CMK (cell line): ENCODE measurements around the gene TXNRD1.
"Not testable (repeated sequence)": the region's sequence is repeated elsewhere in the genome, so short reads cannot be mapped to it uniquely, and the experiment has no call there.

ENCODE experiments used
- DNase-seq: peaks from one replicate; pipeline ENCODE4 v3.0.0-alpha.2; 2010; ENCODE audit warnings: low read depth

TXNRD1 gene

DNA sequence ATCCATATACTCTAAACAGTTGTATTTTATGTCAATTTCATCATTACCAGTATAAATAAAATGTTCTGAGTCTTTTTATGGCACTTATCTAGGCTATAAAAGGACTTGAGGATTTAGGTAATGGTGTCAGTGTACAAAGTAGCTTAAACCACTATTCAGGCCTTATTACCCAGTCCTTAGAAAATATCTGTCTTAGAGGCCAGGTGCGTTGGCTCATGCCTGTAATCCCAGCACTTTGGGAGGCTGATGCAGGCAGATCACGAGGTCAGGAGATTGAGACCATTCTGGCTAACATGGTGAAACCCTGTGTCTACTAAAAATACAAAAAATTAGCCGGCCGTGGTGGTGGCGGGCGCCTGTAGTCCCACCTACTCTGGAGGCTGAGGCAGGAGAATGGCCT, 112.7 kb downstream of the TXNRD1 start:
- not testable (repeated sequence) for DNase-seq

DNA sequence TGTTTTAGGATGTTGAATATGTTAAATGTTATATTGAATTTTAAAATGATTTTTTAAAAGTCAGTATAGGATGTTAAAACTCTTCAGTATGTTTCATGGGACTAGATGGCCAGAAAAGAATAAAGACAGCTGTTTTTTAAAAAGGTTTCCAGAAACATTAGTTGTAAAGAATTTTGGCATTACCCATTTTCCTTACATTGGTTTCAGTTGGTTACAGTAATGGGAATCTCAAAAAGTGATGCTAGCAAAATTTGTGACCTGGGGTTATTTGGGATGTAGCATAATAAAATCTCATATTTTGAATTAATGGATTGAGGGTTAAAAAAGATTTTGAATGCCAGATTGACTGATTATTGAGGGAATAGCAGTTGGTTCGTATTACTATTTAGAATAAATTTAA, 113.2 kb downstream of the TXNRD1 start:
- no peak for DNase-seq

DNA sequence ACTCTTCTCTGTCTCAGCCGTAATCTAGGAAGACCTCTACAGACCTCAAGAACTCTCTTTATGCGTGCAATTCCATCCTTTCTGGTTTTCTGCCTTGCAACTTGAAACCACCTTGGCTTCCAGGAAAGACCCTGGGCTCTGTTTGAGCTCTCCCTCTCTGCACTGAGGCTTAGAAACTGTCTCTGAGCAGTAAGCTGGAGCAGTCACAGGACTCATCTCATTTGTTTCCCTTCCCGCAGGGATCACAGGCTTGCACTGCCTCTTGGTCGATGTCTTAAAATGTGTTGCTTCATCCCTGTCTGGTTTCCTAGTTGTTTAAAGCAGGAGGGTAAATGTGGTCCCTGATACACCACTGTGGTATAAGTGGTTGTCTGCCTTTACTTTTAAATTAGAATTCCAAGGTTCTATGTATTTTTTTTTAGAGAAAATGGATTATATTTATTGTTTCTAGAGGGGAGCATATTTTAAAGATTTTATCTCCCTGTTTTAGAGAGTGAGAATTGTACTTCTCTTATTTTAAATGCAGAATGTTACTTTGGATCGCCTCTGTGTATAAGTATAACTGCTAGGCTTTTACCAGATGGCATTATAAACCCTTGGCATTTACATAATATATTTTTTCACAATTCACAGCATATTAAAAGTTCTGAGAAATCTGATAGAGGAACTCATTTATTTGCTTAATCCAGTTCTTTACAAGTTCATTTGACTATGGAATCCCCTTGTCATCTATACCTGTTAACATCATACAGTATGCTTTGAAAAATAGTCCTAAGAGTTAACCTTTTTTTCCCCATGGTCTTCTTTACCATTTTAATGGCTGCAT, 114.3 kb downstream of the TXNRD1 start:
- no peak for DNase-seq

DNA sequence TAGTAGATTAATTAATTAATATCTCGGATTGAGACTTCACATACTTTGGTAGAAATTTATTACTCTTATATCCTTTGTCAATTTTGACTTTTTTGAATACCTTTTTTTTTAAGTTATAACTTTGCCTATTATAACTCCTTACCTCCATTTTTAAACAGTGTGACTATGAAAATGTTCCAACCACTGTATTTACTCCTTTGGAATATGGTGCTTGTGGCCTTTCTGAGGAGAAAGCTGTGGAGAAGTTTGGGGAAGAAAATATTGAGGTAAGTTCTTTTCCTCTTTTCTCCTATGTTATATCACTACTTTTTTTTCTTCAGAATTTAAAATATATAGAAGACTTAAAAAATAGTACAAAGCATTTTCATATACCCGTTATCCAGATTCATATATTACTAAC, 115.8 kb downstream of the TXNRD1 start:
- no peak for DNase-seq

DNA sequence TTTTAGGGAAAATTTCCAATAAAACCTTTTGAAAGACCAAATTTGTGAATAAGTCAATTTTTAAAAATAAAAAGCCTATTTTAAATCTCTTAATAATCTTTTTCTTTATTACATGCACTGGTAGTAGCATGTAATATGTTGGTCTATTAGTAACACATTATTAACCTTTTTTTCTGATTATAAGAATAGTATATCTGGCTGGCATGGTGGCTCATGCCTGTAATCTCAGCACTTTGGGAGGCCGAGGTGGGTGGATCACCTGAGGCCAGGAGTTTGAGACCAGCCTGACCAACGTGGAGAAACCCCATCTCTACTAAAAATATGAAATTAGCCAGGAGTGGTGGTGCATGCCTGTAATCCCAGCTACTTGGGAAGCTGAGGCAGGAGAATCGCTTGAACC, 116.7 kb downstream of the TXNRD1 start:
- DNase-seq = not testable (repeated sequence)

DNA sequence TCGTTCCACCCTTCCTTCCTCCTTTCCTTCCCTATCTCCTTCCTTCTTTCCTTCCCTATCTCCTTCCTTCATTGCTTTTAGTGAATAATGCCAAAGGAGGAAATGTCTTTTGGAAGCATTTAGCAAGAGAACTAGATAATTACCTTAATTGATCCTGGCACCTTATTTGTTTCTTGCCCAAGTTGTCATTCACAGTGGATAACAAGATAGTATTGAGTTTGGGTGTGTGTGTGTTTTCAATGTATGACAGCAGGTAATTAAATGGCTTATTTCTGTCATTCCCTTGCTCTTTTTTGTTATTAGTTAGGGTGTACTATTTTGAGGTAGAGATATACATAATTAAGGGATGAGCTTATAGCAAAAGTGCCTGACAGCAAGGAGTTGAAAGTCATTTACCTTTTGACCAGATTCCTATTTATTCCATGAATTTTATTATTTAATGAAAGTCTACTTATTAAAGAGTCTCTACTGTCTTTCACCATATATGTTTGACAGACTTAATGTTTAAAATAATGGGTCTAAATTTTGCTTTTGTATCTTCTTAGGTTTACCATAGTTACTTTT, 118.2 kb downstream of the TXNRD1 start:
- DNase-seq = no peak

DNA sequence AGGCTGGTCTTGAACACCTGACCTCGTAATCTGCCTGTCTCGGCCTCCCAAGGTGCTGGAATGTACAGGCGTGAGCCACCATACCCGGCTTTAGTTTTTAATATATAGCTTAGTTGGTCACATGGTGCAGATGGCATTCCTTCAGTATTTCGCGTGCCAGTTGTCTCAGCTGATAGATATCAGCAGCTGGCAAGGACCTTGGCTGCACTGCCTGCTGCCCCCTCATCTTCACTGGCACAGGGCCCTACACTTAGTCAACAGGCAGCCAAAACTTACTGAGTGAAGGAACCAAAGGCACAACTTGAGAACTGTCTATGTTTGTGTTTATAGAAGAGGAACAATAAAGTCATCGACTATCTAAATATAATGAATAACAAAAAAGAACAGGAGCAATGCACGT, 119.0 kb downstream of the TXNRD1 start:
- no peak for DNase-seq

DNA sequence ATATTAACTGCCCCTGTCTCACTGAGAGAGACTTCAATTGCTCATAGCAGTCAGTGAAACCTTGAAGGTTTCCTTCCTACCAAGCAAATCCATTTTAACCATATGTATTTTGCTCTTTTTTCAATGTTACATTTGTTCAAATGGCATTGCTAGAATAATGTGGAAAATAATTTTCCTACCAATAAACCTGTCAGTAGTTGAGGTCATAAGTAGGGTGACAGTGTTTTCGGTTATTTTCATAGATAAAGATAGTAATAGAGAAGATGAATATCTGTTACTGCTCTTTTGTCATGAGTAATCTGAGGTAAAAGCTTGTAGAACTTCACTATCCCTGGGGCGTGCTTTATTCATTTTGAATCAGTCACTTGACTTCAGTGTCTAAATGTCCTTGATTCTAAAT, 120.5 kb downstream of the TXNRD1 start:
- no peak for DNase-seq

DNA sequence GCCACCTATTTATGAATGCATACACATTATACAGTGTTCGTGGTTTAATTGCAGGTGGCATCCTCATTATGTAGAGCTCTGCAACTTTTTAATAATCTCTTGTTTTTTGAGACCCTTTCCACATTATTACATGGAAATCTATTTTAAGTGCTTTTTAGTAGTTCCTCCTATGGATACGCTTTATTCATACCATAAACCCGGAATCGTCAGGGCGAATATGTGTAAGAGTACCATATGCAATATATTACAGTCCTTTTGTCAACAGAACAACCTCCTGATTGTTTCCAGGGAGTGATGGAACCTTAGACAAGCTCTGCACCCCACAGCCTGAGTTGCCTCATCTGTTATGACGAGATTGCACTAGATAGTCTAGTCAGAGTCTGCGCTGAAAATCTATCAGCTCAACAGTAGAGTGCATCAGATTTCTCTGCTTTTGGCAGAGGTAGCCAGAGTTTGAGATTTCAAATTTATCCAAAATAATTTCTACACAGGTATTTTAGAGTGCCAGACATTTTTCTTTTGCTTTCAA, 121.5 kb downstream of the TXNRD1 start:
- no peak for DNase-seq

DNA sequence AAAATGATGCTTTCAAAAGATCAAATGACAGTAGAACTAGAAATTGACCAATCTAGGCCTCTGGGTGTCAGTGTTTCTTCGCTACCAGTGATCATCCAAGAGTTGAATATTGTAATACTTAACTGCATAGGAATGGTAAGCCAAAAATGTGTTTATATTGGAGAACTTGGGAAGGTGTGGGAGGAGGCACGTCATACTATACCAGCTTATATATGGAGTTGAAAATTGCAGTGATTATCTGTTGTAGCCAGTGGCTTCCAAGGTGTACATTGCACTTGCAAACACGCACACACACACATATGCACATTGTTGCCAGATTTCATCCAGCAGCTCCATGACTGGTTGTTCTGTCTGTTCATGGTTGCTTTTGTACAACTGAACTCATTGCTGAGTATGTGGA, 124.1 kb downstream of the TXNRD1 start:
- no peak for DNase-seq

DNA sequence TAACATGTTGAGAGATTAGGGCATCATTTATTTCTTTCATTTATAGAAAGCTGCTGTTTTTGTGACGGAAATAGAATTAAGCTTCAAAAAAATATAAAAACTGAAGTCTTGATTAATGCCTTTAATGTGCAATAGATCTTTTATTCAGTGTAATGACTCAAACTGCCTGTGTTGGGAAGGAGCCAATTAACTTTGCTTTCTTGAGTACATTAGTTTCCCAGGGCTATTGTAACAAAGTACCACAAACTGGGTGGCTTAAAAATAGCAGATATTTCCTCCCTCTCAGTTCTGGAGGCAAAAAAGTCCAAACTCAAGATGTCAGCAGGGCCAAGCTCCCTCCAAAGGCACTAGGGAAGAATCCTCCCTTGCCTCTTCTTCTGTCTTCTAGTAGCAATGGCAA, 124.6 kb downstream of the TXNRD1 start:
- no peak for DNase-seq

DNA sequence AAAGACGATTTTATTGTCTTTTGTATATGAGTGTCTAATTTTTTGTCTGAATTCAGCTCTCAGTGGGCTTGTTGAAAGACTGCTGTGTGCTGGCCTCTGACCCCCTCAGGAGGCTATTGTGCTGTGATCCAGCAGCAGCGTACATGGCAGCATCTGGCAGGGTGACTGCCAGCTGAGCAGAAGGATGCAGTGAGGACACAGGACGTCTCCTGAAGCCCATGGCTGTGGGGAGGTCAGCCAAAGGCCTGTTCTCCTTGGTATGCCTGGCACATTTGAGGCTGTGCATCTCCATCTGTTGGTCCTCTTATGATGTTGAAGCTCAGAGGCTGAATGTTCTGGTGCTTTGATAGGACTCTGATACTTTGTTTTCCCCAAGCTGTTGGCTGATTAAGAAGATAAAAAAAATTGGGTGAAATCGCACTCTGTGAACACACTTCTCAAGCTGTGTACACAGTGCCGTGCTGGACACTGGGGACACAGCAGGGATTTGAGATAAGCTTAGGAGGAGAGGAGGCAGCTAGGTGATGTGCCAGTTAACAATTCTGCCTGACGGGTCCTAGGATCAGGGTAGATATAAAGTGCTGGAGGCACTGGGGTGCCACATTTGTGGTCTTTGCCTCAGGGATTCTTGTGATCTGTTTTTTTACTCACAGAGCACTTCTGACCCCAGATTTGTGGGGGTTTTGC, 125.5 kb downstream of the TXNRD1 start:
- no peak for DNase-seq

DNA sequence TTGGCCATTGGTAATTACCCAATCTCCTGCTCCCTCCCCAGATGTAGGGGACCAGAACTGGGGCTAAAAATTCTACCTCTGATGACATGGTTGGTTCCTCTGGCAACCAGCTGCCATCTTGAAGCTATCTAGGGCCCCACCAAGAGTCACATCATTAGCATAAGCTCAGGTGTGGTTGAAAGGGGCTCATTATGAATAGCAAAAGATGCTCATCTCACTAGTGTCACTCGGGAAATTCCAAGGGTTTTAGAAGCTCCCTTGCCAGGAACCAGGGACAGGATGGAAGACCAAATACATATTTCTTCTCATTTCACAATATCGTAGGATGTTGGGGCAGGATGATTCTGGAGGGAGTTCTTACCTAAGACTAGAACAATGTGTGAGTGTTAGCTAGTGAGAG, 126.6 kb downstream of the TXNRD1 start:
- DNase-seq = no peak

DNA sequence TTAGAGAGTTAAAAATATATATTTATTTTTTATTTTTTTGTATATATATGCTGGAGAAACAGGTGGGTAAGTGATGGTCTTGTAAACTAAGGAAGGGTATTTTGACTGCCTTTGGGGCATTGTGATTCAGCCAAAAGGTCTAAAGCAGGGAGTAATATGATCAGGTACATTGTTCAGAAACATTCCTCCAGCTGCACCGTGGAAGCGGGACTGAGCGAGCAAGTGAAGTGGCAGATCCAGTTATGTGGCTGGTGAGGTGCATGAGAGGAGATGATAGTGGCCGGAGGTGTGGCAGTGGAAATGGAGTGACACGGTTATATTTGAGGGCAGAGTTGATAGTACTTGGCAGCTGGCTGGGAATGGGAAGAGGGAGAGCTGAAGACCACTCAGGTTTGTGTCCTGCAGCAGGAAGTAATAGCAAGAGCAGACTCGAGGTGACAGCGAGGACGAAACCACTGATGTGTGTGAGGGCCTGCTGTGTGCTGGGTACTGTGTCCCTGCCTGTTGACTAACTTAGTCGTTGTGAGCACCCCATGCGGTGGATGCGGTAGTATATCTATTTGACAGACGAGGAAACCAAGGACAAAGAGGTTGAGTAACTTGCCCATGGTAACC, 127.2 kb downstream of the TXNRD1 start:
- DNase-seq = no peak

DNA sequence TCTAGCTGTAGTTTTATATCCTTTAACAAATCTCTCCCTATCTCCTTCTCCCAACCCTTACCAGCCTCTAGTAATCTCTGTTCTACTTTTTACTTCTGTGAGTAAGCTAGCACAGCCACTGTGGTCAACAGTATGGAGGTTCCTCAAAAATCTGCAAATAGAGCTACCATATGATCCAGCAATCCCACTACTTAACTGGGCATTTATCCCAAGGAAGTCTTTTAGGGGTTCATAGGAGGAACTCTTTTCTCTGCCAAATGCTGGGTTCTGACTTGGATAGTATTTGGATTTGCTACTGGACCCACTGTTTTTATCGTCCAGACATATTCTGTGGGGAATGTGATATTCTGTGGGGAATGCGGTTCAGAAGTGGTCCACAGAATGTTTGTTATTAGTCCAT, 129.1 kb downstream of the TXNRD1 start:
- DNase-seq = no peak

DNA sequence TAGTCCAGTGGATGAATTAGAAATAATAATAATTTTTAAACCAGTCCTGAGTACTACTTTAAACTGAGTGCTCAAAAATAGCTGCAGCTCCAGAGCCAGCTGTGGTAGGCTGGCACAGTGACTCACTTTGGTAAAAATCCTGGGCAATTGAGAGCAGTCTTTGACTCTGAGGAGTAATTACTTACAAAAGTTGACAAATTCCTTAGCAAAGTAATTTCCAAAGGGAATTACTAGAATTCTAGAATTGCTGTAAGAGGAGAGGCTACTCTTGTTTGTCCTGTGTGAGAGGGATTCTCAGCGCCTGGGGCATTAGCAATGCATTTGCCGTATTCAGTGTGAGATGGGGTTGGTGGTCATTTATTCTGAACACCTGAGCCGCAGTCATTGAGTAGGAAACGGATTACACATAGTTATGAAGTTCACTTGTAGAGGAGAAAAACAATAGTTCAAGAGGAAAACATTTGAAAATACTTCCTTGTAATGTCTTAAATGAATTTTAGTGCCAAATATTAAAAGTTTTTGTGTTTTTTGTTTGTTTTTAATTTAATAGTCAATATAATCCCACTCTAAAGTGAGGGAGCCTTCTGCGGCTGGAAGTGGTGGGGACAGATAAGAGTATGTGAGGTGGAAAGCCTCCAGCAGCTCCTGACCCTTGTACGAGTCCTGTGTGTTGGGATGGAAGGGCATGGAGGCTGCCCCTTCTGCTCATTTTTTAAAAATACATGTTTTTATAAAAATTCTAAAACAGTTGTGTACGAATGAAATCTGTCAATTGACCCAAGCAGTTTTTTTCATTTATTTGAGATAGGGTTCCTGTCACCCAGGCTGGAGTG, 129.9 kb downstream of the TXNRD1 start:
- no peak for DNase-seq

DNA sequence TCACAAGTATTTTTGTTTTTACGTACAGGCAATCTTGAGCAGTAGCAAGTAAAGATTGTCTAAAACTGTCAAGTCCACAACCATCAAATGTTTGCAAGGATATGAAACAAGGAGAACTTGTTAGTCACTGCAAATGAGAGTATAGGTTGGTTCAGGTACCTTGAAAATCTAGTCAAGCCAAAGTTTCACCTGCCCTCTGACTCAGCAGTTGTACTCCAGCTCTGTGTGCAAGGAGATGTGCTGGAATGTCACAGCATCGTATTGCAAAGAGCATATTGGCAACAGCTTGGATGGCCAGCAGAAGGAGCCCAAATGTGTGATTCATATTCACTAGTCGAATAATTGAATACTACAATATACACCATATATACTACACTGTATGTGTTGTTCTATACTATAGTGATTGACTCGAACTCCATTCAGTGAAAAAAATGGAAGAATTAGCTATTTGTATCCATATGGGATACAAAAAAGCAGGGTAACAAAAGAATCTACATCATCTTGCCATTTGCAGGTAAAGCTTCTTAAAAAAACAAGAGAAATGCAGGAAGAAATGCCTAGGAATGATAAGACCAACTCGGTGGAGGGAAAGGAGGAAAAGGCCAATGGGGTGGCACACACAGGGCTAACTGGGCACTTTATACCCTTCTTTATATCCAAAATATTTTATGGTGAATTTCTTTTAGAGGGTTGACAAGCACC, 131.9 kb downstream of the TXNRD1 start:
- DNase-seq = no peak

DNA sequence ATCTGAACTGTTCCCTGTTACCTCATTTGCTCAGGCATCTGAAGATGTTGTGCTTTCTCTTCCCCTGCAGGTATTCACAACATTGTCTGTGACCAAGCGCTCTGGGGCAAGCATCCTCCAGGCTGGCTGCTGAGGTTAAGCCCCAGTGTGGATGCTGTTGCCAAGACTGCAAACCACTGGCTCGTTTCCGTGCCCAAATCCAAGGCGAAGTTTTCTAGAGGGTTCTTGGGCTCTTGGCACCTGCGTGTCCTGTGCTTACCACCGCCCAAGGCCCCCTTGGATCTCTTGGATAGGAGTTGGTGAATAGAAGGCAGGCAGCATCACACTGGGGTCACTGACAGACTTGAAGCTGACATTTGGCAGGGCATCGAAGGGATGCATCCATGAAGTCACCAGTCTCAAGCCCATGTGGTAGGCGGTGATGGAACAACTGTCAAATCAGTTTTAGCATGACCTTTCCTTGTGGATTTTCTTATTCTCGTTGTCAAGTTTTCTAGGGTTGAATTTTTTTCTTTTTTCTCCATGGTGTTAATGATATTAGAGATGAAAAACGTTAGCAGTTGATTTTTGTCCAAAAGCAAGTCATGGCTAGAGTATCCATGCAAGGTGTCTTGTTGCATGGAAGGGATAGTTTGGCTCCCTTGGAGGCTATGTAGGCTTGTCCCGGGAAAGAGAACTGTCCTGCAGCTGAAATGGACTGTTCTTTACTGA, 132.9 kb downstream of the TXNRD1 start:
- DNase-seq = no peak

DNA sequence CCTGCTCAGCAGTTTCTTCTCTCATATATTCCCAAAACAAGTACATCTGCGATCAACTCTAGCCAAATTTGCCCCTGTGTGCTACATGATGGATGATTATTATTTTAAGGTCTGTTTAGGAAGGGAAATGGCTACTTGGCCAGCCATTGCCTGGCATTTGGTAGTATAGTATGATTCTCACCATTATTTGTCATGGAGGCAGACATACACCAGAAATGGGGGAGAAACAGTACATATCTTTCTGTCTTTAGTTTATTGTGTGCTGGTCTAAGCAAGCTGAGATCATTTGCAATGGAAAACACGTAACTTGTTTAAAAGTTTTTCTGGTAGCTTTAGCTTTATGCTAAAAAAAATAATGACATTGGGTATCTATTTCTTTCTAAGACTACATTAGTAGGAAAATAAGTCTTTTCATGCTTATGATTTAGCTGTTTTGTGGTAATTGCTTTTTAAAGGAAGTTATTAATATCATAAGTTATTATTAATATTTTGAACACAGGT, 133.5 kb downstream of the TXNRD1 start:
- DNase-seq = no peak
